ENCODE data around the gene ANKEF1.
"Not testable (repeated sequence)": the region's sequence is repeated elsewhere in the genome, so short reads cannot be mapped to it uniquely, and the experiment has no call there.

ANKEF1 gene

DNA sequence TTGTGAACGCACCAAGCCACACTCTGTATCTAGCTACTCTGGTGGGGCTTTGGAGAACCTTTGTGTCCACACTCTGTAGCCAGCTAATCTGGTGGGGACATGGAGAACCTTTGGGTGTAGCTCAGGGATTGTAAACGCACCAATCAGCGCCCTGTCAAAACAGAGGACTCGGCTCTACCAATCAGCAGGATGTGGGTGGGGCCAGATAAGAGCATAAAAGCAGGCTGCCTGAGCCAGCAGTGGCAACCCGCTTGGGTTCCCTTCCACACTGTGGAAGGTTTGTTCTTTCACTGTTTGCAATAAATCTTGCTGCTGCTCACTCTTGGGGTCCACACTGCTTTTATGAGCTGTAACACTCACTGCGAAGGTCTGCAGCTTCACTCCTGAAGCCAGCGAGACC is 2.5 kb upstream of the ANKEF1 start:
- not testable (repeated sequence) for DNase-seq (ENCODE audit: low read depth in 3 of 3)

DNA sequence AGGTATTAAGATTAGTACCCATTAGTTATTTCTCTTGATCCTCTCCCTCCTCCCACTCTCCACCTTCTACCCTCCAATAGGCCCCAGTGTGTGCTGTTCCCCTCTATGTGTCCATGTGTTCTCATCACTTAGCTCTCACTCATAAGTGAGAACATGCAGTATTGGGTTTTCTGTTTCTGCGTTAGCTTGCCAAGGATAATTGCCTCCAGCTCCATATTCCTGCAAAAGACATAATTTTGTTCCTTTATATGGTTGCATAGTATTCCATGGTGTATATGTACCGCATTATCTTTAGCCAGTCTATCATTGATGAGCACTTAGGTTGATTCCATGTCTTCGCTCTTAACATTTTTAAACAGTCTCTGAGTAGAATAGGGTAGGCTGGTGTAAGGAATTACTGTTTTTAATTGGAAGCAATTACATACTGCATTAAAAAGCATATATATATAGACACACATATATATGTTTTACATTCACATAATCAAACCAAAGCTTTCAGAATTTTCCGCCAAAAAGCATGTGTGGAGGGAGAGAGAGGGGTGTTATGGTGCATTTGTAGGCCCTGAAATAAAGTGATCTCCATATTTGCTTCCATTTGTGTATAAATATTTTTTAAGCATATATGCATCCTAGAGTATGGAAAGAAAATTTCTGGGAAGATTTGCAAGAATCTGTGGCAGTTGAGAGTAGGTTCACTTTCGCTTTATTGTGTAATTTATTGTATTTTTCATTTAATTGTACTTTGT is 709 bp upstream of the ANKEF1 start:
- no peak for DNase-seq (ENCODE audit: low read depth in 3 of 3)

- not testable (repeated sequence) for DNase-seq (ENCODE audit: low read depth in 3 of 3)
Measured at GRCh38 chr20:10036321-10036720, 1.5 kb downstream of the ANKEF1 start.

DNA sequence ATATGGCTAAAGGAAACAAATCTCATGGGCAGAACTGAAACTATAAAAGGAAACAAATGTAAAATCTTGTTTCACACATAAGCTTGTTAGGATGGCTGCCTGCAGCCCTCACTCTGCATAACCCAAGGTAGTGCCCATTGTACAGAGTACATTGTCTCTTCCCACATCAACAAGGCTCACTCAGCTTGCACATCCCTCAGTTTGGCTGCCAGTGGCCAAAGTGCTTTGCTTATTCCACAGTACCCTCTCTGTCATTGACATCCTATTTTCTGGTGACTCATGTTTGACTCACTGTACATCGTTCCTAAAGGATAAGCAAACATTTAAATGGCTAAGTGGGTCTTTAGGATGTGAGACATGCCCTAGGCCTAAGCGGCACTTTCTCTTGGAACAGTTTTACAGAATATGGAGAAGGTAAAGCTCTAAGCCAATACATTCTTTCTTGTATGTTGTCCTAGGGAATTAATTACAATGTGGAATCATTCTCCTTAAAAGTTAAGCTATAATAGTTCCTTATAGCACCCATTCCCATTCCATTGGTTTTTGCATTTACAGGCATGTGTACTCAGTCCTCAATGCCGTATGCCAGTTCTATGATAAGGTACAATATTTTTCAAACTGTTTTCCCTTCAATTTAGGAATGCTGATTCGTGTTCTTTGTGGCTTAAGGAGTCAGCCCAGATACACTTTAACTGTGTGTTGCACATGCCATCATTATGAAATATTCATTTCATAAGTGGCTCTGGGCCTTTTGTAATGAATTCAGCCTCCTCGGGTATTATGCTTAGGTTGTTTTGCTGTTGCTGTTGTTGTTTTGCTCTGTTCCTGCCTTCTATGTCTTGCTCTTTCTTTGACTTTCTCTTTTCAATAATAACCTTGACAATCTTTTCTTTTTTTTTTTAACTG is 5.5 kb downstream of the ANKEF1 start:
- DNase-seq (ENCODE audit: low read depth in 3 of 3), result no peak

GRCh38 chr20:10042086-10042485 is 7.3 kb downstream of the ANKEF1 start:
- DNase-seq (ENCODE audit: low read depth in 3 of 3), result no peak

DNA sequence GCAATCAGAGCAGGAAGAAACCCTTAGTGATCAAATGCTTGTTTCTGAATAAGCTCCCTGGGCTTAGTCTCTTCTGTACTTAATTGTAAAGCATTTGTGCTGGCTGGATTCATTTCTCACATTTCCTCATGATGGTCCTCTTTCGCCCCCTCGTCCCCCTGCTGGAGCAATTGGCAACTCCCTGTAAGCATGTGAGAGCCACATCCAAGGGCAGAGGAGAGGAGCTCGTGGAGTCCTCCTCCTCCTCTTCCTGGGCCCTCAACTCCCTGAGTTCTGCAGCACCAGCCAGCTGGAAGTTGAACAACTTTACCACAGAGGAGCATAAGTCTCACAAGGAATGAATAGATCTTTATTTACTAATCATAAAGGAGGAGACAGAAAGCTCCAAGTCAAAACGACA is 12.6 kb downstream of the ANKEF1 start:
- no peak for DNase-seq (ENCODE audit: low read depth in 3 of 3)

GRCh38 chr20:10051185-10051584 is 16.4 kb downstream of the ANKEF1 start:
- DNase-seq (ENCODE audit: low read depth in 3 of 3), result no peak

GRCh38 chr20:10059006-10059405 is 24.2 kb downstream of the ANKEF1 start:
- DNase-seq (ENCODE audit: low read depth in 3 of 3), result no peak

- no peak for DNase-seq (ENCODE audit: low read depth in 3 of 3)
Measured at GRCh38 chr20:10060226-10060625, 25.4 kb downstream of the ANKEF1 start.

DNA sequence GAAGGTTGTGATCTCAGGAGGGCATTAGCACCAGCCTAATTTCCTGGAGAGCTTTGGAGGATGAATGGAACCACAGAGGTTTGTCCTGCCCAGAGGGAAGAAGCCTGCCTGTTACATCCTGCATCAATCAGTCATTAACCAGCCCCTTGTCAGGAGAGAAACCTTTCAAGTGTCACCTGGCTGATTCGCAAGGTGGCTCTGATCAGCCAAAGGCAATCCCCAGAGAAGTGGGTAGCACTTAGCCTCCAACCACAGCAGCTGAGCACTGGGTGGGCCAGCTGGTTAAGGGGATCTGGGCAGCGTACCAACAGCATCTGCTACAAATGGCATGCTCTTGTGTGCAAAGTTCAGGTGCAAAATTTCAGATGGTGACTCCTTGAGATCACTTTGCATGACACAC is 26.9 kb downstream of the ANKEF1 start:
- no peak for DNase-seq (ENCODE audit: low read depth in 3 of 3)

GRCh38 chr20:10063482-10063881 is 28.7 kb downstream of the ANKEF1 start:
- no peak for DNase-seq (ENCODE audit: low read depth in 3 of 3)

- no peak for DNase-seq (ENCODE audit: low read depth in 3 of 3)
Measured at GRCh38 chr20:10064611-10065010, 29.8 kb downstream of the ANKEF1 start.

DNA sequence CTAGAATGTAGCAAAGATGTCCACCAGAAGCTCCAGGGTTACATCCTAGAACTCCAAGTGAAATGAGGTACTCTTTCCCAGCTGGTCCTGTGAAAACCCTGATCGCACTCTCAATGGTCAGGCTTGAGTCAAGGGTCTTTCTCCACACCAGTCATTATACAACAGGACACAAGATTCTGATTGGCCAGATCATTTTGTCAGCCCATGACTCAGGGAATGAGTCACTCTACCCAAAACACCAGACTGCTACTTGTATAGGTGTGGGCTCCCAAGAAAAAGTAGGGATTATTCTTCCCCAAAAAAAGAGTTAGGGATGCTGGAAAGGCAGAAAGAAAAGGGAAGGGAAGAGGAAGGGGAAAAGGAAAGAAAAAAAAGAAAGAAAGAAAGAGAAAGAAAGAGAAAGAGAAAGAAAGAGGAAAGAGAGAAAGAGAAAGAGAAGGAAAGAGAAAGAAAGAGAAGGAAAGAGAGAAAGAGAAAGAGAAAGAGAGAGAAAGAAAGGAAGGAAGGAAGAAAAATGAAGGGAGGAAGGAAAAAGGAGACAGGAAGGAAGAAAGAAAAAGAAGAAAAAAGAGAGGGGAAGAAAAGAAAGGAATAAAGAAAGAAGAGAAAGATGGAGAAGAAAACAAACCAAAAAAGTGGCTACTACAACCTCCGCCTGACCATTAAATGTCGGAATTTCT is 30.5 kb downstream of the ANKEF1 start:
- DNase-seq (ENCODE audit: low read depth in 3 of 3), result no peak

- DNase-seq (ENCODE audit: low read depth in 3 of 3), result no peak
Measured at GRCh38 chr20:10067321-10067720, 32.5 kb downstream of the ANKEF1 start.

DNA sequence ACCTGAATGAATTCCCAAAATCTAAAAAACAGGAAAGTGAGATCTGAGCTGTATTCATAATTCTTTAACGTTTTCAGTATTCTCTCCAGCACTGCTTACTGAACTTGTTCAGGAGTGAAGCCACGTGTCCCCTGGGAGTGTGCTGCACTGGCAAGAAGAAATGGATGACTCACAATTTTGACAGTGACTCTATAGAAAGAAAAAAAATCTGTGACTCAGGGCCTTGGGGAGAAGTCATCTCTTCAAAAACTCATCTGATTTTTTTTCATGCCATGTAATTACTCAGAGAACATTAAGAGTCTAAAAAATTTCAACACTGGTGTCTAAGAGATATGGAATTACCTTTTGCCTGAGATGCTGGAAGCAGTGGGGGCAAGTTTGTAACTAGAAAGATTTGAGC is 39.7 kb downstream of the ANKEF1 start:
- DNase-seq (ENCODE audit: low read depth in 3 of 3), result no peak

GRCh38 chr20:10075606-10076005 is 40.8 kb downstream of the ANKEF1 start:
- no peak for DNase-seq (ENCODE audit: low read depth in 3 of 3)

DNA sequence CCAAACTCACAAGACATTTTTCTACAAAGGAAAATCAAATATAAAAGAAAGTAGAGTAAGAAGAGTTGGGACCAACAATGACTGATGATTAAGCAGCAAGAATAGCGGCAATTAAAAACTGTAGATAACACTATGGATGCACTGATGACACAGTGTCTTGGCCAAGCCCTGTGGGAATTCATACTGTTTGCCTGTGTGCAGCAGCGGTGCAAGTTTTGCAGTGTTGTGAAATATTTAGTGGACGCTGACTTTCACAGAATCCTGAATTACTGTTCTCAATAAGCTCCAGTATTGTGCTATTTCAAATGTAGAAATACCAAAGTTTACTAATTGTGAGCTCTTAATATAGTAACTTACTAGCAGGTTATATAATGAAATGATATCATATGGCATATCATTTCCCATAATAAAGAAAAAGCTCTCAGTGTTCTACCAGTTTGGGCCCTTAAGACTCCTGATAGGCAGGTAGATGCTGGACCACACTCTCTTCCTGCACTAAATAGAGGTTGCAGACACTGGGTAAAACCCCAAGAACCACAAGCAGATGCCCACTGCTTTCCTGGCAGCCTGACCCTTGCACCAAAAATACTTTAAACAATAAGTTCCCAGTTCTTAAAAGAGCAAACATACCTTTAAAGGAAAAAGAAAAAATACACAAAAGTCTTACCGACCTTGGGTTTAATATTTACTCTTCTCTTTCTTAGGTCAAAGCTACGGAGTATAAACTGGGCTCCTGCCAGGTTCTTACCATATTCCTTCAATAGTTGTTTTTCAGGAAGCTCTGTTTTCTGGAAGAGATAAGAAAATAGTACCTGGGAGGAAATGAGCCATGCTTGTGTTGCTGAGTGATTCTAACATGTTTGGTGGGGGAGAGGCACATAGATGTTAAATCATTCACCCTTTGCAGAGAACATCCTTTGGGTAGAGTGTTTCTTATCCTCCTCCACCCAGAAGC is 41.6 kb downstream of the ANKEF1 start:
- no peak for DNase-seq (ENCODE audit: low read depth in 3 of 3)

GRCh38 chr20:10077081-10077471 is 42.3 kb downstream of the ANKEF1 start:
- no peak for DNase-seq (ENCODE audit: low read depth in 3 of 3)

GRCh38 chr20:10077886-10078285 is 43.1 kb downstream of the ANKEF1 start:
- DNase-seq (ENCODE audit: low read depth in 3 of 3), result no peak

DNA sequence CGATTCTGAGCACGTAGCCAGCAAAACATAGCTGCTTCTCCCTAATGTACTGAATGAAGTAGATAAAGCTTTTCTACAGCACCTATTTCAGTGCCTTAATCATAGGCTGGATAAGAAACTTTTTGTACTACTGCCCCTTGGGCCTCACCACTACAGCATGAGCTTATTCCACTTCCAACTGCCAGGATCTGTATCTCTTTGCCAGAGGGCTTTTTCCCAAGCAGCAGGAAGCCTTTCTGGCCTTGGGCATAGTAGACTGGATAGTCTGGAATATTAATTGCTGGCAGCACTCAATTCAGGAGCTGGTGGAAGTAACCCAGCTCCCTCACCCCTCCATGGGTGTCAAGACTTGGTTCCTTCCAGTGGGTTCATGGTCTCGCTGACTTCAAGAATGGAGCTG is 43.6 kb downstream of the ANKEF1 start:
- no peak for DNase-seq (ENCODE audit: low read depth in 3 of 3)

- DNase-seq (ENCODE audit: low read depth in 3 of 3), result no peak
Measured at GRCh38 chr20:10079964-10080363, 45.2 kb downstream of the ANKEF1 start.
